Effector CD8-positive, alpha-beta T cell (primary cell): ENCODE measurements around the gene USP48.

ENCODE experiments used
- DNase-seq: peaks from one replicate; lab custom pipeline; 2025; lab: John Stamatoyannopoulos, UW

Gene USP48

GRCh38 chr1:21652937-21653743 lies 129.8 kb downstream of the USP48 start:
- DNase-seq = no peak

GRCh38 chr1:21652101-21652936 lies 130.6 kb downstream of the USP48 start:
- no peak for DNase-seq

GRCh38 chr1:21651214-21652042 lies 131.5 kb downstream of the USP48 start:
- DNase-seq = peak; percentile 18

- DNase-seq = no peak
Measured at GRCh38 chr1:21650400-21650799, 132.5 kb downstream of the USP48 start.

GRCh38 chr1:21649315-21649714 lies 133.6 kb downstream of the USP48 start:
- DNase-seq = no peak

GRCh38 chr1:21648791-21649190 lies 134.2 kb downstream of the USP48 start:
- no peak for DNase-seq

GRCh38 chr1:21648352-21648730 lies 134.6 kb downstream of the USP48 start:
- no peak for DNase-seq

- no peak for DNase-seq
Measured at GRCh38 chr1:21647431-21648351, 135.3 kb downstream of the USP48 start.

- no peak for DNase-seq
Measured at GRCh38 chr1:21645550-21645949, 137.4 kb downstream of the USP48 start.

- DNase-seq = no peak
Measured at GRCh38 chr1:21644906-21645305, 138.0 kb downstream of the USP48 start.

- no peak for DNase-seq
Measured at GRCh38 chr1:21644348-21644747, 138.6 kb downstream of the USP48 start.

GRCh38 chr1:21643624-21644023 lies 139.3 kb downstream of the USP48 start:
- no peak for DNase-seq

- DNase-seq = no peak
Measured at GRCh38 chr1:21641967-21642739, 140.8 kb downstream of the USP48 start.

GRCh38 chr1:21641537-21641936 lies 141.4 kb downstream of the USP48 start:
- no peak for DNase-seq

- DNase-seq = no peak
Measured at GRCh38 chr1:21641076-21641475, 141.9 kb downstream of the USP48 start.

- DNase-seq = no peak
Measured at GRCh38 chr1:21640653-21641052, 142.3 kb downstream of the USP48 start.

- DNase-seq = no peak
Measured at GRCh38 chr1:21639594-21640041, 143.3 kb downstream of the USP48 start.

GRCh38 chr1:21638531-21639341 lies 144.2 kb downstream of the USP48 start:
- DNase-seq = no peak

GRCh38 chr1:21637514-21637913 lies 145.4 kb downstream of the USP48 start:
- no peak for DNase-seq
